HG02852 (cell line): ENCODE measurements around the gene CTSL.

Experiments
- ATAC-seq: cut with Tn5 transposase; IDR thresholded peaks from one replicate; pipeline ENCODE4 v1.9.1; 2021; ENCODE audit warnings: mild to moderate bottlenecking, moderate library complexity; ENCODE audit not compliant: unreplicated experiment

Gene CTSL

DNA sequence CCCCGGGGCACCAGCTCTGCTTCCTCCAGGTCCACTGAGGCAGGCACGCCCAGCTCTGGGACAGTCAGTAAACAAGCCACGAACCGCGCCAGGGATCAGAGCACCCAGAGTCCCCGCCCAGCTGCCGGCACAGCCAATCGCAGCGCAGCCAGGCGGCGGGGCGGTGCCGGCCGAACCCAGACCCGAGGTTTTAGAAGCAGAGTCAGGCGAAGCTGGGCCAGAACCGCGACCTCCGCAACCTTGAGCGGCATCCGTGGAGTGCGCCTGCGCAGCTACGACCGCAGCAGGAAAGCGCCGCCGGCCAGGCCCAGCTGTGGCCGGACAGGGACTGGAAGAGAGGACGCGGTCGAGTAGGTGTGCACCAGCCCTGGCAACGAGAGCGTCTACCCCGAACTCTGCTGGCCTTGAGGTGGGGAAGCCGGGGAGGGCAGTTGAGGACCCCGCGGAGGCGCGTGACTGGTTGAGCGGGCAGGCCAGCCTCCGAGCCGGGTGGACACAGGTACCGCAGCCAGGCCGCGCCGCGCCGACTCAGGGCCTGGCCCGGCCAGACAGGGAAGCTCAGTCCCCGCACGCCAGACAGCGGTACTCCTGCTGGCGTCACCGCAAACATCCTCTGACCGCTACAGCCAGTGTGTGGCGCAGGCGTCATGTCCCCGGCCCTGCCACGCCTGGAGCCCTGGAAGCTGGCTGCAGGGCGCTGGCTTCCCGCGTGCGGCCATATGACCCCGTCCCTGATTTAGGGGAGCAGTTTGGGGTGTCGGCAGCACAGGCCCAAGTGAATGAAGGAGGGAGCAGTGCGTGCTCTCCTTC lies at the start of gene CTSL:
CTSL (plus strand) TSS at position 220 of the 810 bp plus-strand sequence. CDS start 1,485 bp downstream, outside the sequence.
- no peak for ATAC-seq

DNA sequence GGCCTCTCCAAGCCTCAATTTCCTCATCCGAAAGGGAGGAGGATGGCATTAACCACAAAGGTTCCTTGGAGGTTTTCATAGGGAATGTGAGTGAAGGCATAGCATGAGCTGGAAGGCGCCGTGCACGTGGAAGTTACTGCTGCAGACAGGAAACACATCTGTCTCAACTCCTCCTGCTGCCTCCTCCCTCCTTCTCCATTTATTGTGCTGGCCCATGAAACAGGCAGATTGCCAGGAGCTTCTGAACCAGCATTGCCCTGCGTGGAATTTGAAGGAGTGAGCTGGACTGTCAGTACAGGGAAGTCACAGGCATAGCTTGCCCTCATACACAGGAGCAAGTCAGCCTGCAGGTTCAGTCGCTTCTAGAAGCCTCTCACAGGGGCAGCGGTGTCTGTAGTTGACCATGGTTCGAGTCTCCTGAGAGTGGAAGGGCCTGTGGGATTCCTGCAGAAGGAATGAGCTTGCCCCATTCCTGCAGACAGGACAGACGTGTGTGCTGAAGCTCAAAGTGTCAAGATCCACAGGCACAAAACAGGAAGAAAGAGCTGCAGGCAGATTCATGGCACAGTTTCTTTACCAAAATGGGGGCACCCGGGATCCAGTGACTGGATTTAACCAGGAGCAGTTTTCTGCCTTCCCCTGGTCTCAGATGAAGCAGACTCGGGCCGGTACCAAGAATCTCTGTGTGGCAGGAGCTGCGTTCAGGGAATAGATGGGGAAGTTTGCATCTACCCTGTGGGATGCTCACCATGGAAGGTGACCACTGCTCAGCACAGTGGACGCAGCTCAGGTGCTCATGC lies 48.7 kb upstream of the CTSL start:
- no peak for ATAC-seq

DNA sequence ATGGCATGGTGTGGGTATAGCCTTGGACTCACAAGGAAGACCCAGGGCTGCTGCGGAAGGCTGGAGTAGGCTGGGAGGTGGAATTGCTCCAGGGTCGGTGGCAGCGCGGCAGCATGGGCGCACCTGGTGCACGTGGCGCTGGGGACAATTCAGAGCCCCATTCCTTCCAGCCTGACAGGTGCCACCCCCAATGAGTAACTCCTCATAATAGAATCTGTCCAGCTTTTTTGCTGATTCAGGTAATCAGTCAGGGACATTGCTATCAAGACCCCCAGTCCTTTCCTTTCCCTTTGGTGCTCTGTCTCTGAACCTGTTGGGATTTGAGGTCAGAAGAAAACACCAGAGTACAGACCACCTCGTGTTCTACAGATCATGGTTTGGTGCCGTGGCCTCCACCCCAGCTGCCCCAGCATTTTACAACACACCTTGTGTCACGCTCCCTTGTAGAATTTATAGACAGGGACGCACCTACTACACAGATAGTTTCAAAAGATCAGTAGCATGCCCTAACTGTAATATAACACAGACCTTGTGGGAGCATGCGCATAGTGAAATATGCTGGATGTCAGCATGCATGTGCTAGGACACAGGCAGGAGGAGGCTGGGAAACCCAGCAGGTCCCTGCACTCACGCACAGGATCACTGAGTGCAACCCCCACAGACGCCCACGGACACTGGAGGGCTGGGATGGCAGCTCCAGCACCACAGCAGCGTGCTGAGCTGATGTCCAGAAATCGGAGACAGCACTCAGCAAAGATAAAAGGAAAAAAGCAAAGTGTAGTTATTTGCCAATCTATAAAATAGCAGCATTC lies 47.9 kb upstream of the CTSL start:
- no peak for ATAC-seq

DNA sequence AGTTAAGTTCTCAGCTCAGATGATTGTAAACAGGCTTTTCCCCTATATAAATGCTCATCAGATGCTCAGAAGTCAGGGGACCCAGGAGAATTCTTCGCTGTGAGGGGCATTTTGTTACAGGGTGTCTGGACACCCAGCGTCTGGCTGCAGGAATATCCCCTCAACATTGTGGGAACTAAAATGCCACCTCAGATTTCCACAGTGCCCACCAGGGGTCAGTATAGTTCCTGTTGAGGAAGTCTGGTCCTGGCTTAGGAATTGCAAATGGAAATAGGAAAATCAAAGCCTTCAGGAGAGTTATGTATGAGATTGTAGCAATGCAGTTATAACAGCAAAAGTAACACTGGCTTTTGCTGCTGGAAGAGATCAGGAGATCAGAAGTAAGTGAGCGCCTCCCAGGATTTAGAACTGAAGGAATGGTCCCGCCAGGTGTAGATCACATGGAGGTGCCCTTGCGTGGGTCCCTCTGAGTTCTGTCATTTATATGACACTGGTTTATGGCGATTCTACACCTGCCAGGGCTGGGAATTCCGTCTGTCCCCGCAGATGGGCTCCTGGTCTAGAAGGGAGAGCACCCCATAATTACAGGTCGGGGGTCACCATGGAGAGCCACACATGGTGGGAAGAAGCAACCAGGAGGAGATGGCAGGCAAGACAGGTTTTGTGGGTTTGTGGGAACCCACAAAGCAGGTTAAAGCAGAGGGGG lies 47.1 kb upstream of the CTSL start:
- ATAC-seq, result no peak

DNA sequence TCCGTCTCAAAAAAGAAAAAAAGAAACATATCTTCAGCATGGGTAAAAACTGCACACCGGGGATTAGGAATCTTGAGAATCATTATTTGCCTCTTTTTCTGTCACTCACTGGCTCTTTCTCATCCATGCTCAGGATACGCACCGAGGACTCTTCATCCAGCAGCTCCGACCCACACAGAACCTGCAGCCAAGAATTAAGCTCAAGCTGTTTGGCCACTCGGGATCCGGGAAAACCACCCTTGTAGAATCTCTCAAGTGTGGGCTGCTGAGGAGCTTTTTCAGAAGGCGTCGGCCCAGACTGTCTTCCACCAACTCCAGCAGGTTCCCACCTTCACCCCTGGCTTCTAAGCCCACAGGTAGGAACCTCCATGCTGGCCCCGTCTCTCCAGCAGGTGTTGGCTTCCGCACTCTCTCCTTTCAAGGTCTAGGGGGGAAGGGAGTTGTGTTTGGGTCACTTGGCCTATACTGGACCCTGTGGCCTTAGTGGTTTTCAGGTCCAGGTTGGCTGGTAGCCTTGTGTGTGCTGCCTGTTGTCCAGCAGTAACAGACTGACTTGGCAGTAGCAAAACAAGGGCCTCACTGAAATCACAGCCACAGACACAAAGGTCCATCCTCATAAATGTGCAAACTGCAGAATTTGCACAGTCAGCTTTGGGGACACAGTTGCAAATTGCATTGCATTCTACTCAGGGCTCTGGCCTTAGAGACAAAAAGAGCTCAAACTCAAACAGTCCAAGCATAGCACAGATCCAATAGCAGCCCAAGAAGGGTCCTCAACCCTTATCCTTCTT lies 44.5 kb upstream of the CTSL start:
- no peak for ATAC-seq

DNA sequence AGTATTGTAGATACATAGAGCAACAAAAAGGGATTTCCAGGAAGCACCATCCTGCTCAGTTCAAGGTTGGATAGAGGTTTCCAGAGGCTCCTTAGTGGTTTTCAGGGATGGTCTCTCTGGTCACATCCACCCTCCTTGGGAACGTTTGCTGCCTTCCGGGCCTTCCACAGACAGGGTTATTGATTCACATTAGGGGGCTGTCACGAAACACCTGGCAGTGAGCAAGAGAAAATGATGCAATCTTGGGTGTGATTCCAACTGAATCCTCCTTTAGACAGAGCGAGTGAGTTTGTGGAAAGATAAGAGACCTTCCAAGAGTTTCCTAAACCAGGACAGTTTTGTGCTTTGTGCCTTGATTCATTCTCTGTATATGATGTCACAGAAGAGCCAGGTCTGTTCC lies 43.8 kb upstream of the CTSL start:
- ATAC-seq, result no peak

DNA sequence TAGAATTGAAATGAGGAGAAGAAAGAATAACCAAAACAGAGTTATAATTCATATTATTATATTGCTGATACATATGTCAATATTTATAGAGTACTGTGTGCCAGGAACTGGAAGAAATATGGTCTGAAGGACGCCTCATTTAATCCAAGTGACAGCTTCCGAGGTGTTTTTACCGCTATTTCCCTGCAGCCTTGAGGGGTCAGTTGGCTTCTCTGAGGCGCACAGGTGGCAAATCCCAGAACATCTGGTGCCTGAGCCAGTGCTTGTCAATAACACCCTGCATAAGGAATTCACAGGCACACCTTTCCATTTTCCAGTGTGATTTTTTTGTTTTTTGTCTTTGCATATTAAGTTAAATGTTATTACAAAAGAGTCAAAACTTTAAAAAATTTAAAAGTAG lies 43.3 kb upstream of the CTSL start:
- no peak for ATAC-seq

DNA sequence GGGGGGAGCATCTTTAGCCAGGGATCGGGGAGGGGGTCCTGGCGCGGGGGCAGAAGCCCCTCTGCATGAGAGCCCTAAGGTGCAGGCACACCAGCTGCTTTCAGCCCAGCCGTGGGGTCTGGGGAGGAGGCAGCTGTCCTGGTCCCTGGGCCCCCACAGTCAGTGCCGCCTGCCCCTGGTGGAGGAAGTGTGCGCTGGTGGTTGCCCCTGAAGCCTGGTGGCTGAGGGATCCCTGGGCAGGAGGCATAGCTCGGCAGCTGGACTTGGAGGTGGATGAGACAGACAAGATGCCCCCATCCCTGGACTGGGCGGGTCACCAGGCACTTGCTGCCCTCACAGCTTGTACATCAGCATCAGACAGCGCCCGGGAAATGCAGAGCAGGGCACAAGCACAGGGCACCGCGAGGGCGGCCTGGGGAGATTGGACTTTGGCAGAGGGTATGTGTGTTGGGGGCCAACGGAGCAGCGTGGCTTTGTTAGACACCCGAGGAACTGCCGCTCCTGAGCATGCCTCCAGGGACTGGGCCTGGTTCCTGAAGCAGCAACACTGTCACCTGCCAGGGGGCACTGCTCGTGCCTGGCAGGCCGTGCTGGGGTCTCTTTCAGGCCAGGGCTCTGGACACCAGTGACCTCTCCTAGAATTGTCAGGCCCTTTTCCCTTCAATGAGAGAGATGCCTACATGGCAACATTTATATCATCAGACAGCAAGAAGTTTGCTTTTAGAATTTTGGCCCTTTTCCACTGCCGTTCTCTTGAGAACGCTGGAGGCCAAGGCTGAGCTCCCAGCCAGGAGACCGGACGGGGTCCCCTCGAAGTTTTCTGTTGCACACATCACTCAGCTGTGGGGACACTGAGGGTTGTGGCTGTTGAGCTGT lies 41.9 kb upstream of the CTSL start:
- no peak for ATAC-seq

DNA sequence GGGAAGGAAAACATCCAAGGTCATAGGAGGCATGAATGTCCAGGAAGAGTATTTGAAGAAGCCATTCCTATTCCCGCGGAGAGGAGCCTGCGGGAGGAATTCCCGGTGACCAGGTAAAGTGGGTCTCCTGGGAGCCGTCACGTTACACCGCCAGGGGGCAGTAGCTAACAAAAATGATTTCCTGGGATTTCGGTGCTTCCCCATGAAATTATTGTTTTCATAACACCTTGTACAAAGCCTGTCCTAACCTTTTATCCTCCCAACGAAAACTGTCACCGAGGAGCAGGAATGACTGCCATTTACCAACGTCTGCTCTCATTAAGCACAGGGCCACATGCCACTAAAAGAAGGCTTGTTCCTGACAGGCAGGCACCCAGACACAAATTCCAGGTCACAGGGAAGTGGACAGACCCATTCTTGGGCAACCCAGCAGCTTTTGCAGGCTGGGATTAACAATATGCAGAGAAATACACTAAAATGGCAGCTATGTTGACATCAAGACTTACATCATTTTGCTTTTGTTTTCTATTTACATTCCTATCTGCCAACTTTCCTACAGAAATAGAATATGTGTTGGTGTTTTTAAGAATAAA lies 41.2 kb upstream of the CTSL start:
- no peak for ATAC-seq

DNA sequence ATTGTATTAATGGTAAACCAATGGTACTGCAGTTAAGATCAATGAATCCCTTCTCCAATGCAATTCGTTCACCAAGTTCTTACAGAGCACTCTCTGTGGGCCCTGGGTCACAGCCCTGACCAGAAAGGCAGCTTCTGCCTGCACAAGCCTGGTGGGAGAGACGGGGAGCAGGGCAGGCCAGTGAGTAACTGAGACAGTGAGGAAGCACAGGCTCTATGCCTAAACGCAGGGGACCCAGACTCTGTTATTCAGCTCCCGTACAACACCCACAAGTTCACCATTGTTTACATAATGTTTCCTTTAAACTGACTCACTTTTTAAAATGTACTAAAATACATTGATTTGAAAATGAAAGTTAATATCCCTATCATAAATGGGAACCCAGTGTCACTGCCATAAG lies 40.5 kb upstream of the CTSL start:
- no peak for ATAC-seq

DNA sequence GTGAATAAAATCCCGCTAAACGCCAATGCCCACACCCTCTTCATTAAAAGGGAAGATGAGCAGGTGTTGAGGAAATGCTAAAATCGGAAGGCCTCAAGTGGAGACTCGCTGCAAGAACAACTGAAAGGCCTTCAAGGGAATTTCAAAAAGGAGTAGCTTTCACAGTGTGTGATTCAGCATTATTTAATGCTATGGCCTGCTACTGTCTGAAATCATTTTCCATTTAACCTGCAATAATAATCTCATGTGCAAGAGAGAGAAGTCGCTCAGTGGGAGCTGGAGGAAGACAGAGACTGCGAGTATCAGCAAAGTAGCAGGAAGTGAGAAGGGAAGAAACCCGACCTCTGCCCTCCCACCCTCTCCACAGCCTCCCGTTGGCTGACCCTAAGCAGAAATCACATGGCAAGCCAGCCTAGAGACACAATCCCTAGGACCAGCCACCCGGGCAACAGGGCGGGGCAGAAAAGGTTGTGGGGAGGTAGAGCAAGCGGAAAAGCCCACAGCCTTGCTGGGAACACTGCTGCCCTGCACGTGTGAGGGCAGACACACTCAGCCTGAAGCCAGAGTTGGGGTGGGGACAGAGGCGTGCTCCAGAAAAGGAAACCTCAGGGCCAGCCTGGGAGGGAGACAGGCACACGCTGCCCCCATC lies 39.9 kb upstream of the CTSL start:
- no peak for ATAC-seq

DNA sequence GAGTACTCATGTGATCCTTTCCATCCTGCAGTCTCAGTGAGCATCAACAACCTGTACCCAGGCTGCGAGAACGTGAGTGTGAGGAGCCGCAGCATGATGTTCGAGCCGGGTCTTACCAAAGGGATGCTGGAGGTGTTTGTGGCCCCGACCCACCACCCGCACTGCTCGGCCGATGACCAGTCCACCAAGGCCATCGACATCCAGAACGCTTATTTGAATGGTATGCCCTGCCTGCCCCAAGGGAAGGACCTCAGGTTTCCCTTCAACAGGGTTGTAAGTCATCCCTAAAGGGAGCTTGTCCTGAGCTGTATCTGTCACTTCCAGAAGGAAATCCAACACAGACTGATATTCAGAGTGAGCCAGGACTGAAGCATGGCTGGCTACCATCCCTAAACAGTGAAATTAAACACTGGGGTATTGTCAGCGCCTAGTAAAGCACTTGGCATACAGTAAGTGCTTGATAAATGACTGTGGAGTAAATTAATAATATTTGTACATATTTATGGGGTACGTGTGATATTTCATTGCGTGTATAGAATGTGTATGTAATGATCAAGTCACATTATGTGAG lies 39.3 kb upstream of the CTSL start:
- no peak for ATAC-seq

DNA sequence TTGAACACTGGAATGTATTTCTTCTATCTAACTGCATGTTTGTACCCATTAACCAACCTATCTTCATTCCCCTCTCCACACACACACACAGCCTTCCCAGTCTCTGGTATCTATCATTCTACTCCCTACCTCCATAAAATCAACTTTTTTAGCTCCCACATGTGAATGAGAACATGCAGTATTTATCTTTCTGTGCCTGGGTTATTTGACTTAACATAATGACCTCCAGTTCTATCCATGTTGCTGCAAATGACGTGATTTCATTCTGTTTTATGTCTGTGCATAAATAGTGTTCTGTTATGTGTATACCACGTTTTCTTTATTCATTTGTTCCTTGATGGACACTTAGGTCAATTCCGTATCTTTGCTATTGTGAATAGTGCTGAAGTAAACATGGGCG lies 38.7 kb upstream of the CTSL start:
- no peak for ATAC-seq

DNA sequence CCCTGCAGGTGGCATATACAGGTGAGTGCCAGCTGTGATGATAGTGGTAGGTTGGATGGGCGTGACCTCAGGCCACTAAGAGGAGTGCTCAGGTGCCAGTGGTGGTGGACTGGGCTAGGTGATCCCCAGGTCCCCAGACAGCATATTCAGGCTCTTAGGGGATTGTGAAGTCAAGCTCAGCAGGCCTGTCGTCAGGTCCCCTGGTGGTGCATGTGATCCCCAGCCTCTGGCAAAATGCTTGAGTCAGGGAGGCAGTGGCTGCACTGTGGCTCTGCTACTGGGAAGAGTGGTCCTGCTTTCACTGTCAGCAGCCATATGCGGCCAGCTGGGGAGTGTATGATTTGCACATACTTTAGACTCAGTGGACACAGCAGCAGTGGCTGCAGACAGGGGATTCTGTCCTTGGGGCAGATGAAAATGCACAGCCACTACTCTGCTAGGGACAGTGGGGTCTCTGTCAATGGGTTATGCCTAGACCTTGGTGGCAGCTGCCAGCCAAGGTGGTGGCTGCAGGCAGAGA lies 31.6 kb upstream of the CTSL start:
- ATAC-seq, result no peak

DNA sequence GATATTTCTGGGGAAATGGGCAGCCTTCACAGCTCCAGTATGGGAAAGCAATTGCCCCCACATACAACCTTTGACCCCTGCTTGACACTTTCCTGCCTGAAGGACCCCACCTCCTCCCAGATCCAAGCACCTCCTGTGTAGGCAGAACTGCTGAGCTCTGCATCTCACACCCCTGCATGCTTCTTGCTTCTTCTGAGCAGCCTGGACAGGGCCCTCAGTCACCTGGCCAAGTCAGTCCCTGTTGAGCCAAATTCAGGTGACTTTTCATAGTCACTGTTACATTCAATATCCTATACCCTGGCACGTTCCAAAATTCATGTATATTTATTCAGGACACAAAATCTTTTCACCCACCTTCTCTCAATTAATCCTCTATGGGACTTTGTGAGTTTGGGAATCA lies 30.4 kb upstream of the CTSL start:
- ATAC-seq, result no peak

DNA sequence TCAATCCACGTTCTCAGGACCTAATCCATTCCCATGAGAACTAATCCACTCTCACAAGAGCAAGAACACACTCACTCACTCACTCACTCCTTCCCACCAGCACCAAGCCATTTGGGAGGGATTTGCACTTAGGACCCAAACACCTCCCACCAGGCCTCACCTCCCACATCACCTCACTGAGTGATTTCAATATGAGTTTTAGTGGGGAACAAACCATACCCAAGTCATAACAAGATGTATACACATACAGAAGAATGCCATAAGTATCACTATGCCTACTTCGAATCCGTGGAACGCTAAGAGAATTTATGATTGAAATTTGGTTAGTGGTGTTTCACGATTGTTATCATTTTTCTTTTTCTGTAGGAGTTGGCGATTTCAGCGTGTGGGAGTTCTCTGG lies 29.3 kb upstream of the CTSL start:
- no peak for ATAC-seq

DNA sequence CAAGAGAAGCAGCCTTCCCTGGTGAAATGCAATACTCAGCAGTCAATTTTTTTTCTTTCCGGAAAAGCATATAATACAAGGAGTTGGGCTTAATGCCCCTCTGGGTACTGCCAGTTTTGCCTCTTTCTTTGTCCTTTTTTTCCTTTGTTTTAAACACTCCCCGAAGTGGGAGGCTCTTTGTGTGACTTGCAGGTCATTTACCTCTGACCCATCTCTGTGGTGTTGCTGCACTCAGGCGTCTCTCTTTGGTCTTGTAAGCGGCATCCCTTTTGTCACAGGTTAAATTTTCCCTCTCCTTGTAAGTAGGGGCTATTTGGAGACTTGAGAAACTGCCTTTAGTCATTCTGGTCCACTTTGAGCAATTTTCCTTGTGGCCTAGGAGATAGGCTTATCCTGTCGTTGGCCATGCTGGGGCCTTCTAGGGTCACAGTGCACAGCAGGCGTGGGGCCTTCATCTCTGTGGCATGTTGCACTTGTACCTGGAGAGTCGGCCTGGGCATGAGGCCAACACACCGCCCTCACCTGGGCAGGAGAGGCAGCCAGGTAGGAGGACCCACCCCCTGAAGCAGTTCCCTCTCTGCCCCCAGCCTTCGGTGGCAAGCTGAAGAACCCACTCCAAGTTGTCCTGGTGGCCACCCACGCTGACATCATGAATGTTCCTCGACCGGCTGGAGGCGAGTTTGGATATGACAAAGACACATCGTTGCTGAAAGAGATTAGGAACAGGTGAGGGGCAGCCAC lies 27.7 kb upstream of the CTSL start:
- no peak for ATAC-seq
